SK-N-SH (cell line): ENCODE data around the gene TMEM92.

Experiments used
- USF2 ChIP-seq: fragments of 150-350 bp; IDR thresholded peaks from 2 replicates; pipeline ENCODE4 v1.6.1; 2017; ENCODE audit warnings: antibody characterized with exemption, low read length, low read depth, borderline replicate concordance
- TF ChIP-seq, protein P1 (sequence below): fragments of 200-600 bp; sonication (generic); IDR thresholded peaks from 2 replicates; pipeline ENCODE4 v1.6.1; 2017; ENCODE audit warnings: antibody characterized with exemption, mild to moderate bottlenecking, moderate library complexity

GRCh38 chr17:50314456-50315011, 40.3 kb downstream of the TMEM92 start:
- TF ChIP-seq, protein P1, sequence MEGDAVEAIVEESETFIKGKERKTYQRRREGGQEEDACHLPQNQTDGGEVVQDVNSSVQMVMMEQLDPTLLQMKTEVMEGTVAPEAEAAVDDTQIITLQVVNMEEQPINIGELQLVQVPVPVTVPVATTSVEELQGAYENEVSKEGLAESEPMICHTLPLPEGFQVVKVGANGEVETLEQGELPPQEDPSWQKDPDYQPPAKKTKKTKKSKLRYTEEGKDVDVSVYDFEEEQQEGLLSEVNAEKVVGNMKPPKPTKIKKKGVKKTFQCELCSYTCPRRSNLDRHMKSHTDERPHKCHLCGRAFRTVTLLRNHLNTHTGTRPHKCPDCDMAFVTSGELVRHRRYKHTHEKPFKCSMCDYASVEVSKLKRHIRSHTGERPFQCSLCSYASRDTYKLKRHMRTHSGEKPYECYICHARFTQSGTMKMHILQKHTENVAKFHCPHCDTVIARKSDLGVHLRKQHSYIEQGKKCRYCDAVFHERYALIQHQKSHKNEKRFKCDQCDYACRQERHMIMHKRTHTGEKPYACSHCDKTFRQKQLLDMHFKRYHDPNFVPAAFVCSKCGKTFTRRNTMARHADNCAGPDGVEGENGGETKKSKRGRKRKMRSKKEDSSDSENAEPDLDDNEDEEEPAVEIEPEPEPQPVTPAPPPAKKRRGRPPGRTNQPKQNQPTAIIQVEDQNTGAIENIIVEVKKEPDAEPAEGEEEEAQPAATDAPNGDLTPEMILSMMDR, result no peak
- no peak for TF ChIP-seq USF2
